HFF-Myc (cell line): ENCODE measurements around the gene CYP17A1.

Experiments
- DNase-seq: peaks from one replicate; pipeline ENCODE4 v3.0.0-alpha.2; 2011; ENCODE audit warnings: low read depth; ENCODE audit errors: extremely low read depth
- H3K4me3 ChIP-seq: replicated peaks from 2 replicates; pipeline ENCODE4 v1.5.1; 2011; ENCODE audit warnings: low read depth, mild to moderate bottlenecking, control low read depth, low read length
- CTCF ChIP-seq: IDR thresholded peaks from 2 replicates; pipeline ENCODE4 v1.5.1; 2012; ENCODE audit warnings: mild to moderate bottlenecking, low read depth, low read length, control low read depth; ENCODE audit errors: missing control alignments

CYP17A1 gene

GRCh38 chr10:102781090-102781920, 55.9 kb downstream of the CYP17A1 start:
- no peak for DNase-seq
- H3K4me3 ChIP-seq: no peak overlapping the region
- no peak for TF ChIP-seq CTCF
